ENCODE data around the gene CNTN4. TPM values are rescaled to one million over a fixed set of nuclear protein-coding genes. Genes with fewer than 3 reads are reported as not detected.

Gene CNTN4
- total and polyA plus RNA-seq, 2 of the 8 experiments (the other 6 are each of a cell fraction or from before 2014, with no cell fraction given), result 0.41 to 2.2 TPM

DNA sequence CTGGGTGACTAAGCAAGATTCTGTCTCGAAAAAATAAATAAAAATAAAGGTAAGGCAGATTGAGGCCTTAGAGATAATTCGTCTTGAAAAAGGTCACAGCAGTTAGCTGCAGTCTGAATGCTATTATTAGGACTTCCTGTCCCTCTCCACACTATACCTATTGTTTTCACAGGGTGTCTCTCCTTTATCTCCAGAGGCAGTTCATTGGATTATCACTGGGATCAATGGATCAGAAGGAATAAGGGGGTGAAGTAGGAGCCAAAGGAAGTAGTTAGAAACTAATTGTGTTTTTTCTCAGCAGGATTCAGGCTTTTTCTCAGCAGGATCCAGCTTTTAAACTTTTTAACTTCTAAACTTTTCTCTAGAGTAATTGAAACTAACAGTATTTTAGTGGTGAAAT, 684.6 kb downstream of the CNTN4 start:
- Histone ChIP-seq H2AK5ac (ENCODE audit: low read depth, low read length) (no peak overlapping the region), H2AFZ (ENCODE audit: low read length) (no peak overlapping the region), H4K91ac (replicated peaks; ENCODE audit: insufficient read length, low read length) (no peak overlapping the region), H4K8ac (ENCODE audit: extremely low read depth, insufficient read depth, low read length) (no peak overlapping the region), H2BK15ac (ENCODE audit: low read length) (no peak overlapping the region), H3K79me2 (ENCODE audit: control insufficient read depth in 1 of 2, insufficient read depth in 2 of 2, low read length in 2 of 2) (no peaks in the 10 kb centered on the region), H2BK12ac (ENCODE audit: low read depth, low read length) (no peak overlapping the region), H2BK120ac (replicated peaks; ENCODE audit: low read depth, low read length) (no peak overlapping the region), H3K56ac (replicated peaks; ENCODE audit: insufficient read length, low read depth, low read length) (no peak overlapping the region), H2BK20ac (ENCODE audit: low read length) (no peak overlapping the region), H3K9me3 (ENCODE audit: insufficient read depth in 2 of 2, low read depth in 1 of 2, low read length in 1 of 2) (no peaks in the 10 kb centered on the region), H3K27me3 (replicated peaks in 1 of 4; ENCODE audit: control insufficient read depth in 3 of 4, extremely low read depth in 1 of 4, insufficient read depth in 3 of 4, low read length in 3 of 4) (no peaks in the 10 kb centered on the region), H2BK5ac (ENCODE audit: low read depth, low read length) (no peak overlapping the region), H3K23me2 (ENCODE audit: low read depth, low read length) (no peaks in the 10 kb centered on the region; the same call in 1 of the 2 replicates), H3K14ac (ENCODE audit: insufficient read length) (no peak overlapping the region), H3K18ac (ENCODE audit: extremely low read depth, low read length) (no peak overlapping the region), H3K4me3 (ENCODE audit: extremely low read depth in 1 of 4, insufficient read depth in 2 of 4, low read depth in 3 of 4, low read length in 4 of 4) (no peak overlapping the region), H3K36me3 (ENCODE audit: control insufficient read depth in 2 of 4, insufficient read depth in 4 of 4, low read length in 3 of 4) (no peaks in the 10 kb centered on the region), H3K9ac (replicated peaks in 1 of 4; ENCODE audit: extremely low read depth in 1 of 4, low read depth in 3 of 4, low read length in 3 of 4) (no peak overlapping the region), H3K4ac (replicated peaks; ENCODE audit: insufficient read length, low read depth, low read length) (no peak overlapping the region), H4K5ac (ENCODE audit: insufficient read length, low read depth, low read length) (no peak overlapping the region), H3K4me1 (replicated peaks in 1 of 4; ENCODE audit: control insufficient read depth in 3 of 4, insufficient read depth in 4 of 4, low read length in 3 of 4) (peaks cover 0 to 2% (median 0%) of the 10 kb centered on the region in 4 experiments; a peak in 2 of 7 replicates), H4K20me1 (replicated peaks in 1 of 2; ENCODE audit: control insufficient read depth in 1 of 2, insufficient read depth in 2 of 2, low read length in 2 of 2) (no peaks in the 10 kb centered on the region), H3K27ac (ENCODE audit: low read depth, low read length) (no peak overlapping the region), H3K4me2 (ENCODE audit: insufficient read depth in 1 of 2, low read depth in 2 of 2, low read length in 2 of 2) (no peak overlapping the region), H3K79me1 (ENCODE audit: low read depth, low read length) (no peaks in the 10 kb centered on the region), H3K23ac (ENCODE audit: insufficient read length) (no peak overlapping the region)
- ChIA-PET POLR2A (ENCODE audit: partially characterized antibody) (no interaction called here), CTCF (ENCODE audit: partially characterized antibody) (interaction anchor here (0.7 to 1.6 kb wide), 3 partner anchors 13 to 387 kb away, joined by 3 to 4 read pairs (median 3); no protein-coding TSS in a partner anchor)
- DNase-seq (ENCODE audit: low read depth in 1 of 2, low spot score in 2 of 2) (no peak), FAIRE-seq (no peak)
- TF ChIP-seq BACH1 (IDR thresholded peaks at IDR 0.05; ENCODE audit: low read length), result no peak
- TF ChIP-seq ATF3 (IDR thresholded peaks at IDR 0.05; ENCODE audit: insufficient read depth, low read depth, low read length), result no peak
- no peak for TF ChIP-seq KDM5A (IDR thresholded peaks at IDR 0.05; ENCODE audit: low read length)
- WGBS, 2 experiments (ENCODE audit: extremely low coverage in 1 of 2, insufficient coverage in 1 of 2, insufficient read length in 1 of 2, insufficient replicate concordance in 2 of 2, low coverage in 1 of 2, low lambda C conversion rate in 2 of 2, missing lambda C conversion rate in 1 of 2), result 80% methylated on average over 2 of the region's 2 CpGs; no CpG with 5 or more reads in 1 of the 2 experiments
